Activated CD8-positive, alpha-beta T cell treated with anti-CD3 and anti-CD28 coated beads, Interleukin-2, amount 10 ng/mL, durations not matched to agents 7 days and 5 days (primary cell): ENCODE measurements around the gene LTO1. TPM values are rescaled to one million over a fixed set of nuclear protein-coding genes. Genes with fewer than 3 reads are reported as not detected.

Experiments
- ATAC-seq: fragments of 150-1000 bp; cut with Tn5 transposase; one replicate; pipeline ENCODE4 v1.10.0; 2021; ENCODE audit warnings: moderate library complexity
- CTCF ChIA-PET: fragments of 350-600 bp; sonication (Branson Sonifier 250); formaldehyde crosslinking; loops from one replicate; lab custom pipeline; 2021; ENCODE audit warnings: antibody characterized with exemption; lab: Charles Lee
- POLR2A ChIA-PET: fragments of 350-600 bp; sonication (Branson Sonifier 250); formaldehyde crosslinking; loops from one replicate; lab custom pipeline; 2021; ENCODE audit warnings: antibody characterized with exemption; lab: Charles Lee
- DNase-seq: peaks from one replicate; pipeline ENCODE4 v3.0.0-alpha.2; 2020
- H3K27ac Mint-ChIP-seq: one replicate; pipeline ENCODE4 v1.8.0; 2021; ENCODE audit warnings: mild to moderate bottlenecking, mixed read lengths
- H3K27me3 Mint-ChIP-seq: one replicate; pipeline ENCODE4 v1.8.0; 2021; ENCODE audit warnings: low read depth, mixed read lengths
- H3K36me3 Mint-ChIP-seq: one replicate; pipeline ENCODE4 v1.8.0; 2021; ENCODE audit warnings: low read depth, mixed read lengths
- H3K4me1 Mint-ChIP-seq: one replicate; pipeline ENCODE4 v1.8.0; 2021; ENCODE audit warnings: low read depth, mixed read lengths
- H3K4me3 Mint-ChIP-seq: one replicate; pipeline ENCODE4 v1.8.0; 2021; ENCODE audit warnings: mild to moderate bottlenecking, mixed read lengths
- H3K9me3 Mint-ChIP-seq: one replicate; pipeline ENCODE4 v1.8.0; 2022; ENCODE audit warnings: mixed read lengths; ENCODE audit not compliant: insufficient read depth
- total RNA-seq, 2 experiments: library from RNA; stranded (reverse); gene quantifications; one replicate each; pipeline ENCODE4 v1.2.3, GENCODE V29; 2021

The LTO1 gene
- total RNA-seq, 2 experiments from 2014 or later, result 21.0 to 23.0 TPM

DNA sequence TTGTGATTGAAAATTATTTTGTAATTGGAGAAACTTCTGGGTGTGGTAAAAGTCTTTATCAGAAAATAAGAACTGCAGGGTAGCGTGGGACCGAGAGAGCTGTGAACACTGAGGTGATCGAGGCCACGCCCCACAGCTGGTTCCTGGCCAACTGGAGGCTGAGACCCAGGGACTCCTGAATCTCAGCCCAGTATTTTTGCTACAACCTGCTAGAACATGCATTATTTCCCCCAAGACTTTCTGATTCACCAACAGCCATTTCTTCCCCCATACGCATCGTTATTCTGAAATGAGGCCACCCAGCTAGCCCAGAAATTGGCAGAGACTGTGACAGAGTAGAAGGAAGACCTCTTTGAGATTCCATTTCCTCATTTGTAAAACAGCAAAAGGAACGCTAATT, 32.0 kb upstream of the LTO1 start:
- H3K4me3 Mint-ChIP-seq, result no peak overlapping the region
- peaks cover 41% of the 10 kb centered on the region for H3K27me3 Mint-ChIP-seq
- ATAC-seq (no peak), DNase-seq (no peak)
- H3K36me3 Mint-ChIP-seq, result no peaks in the 10 kb centered on the region
- no peaks in the 10 kb centered on the region for H3K9me3 Mint-ChIP-seq
- peaks cover 9% of the 10 kb centered on the region for H3K4me1 Mint-ChIP-seq
- no peak overlapping the region for H3K27ac Mint-ChIP-seq
- ChIA-PET CTCF (interaction anchor here (0.9 kb wide), 1 partner anchor 14 kb away, joined by 3 read pairs; no protein-coding TSS in a partner anchor), POLR2A (no interaction called here)

DNA sequence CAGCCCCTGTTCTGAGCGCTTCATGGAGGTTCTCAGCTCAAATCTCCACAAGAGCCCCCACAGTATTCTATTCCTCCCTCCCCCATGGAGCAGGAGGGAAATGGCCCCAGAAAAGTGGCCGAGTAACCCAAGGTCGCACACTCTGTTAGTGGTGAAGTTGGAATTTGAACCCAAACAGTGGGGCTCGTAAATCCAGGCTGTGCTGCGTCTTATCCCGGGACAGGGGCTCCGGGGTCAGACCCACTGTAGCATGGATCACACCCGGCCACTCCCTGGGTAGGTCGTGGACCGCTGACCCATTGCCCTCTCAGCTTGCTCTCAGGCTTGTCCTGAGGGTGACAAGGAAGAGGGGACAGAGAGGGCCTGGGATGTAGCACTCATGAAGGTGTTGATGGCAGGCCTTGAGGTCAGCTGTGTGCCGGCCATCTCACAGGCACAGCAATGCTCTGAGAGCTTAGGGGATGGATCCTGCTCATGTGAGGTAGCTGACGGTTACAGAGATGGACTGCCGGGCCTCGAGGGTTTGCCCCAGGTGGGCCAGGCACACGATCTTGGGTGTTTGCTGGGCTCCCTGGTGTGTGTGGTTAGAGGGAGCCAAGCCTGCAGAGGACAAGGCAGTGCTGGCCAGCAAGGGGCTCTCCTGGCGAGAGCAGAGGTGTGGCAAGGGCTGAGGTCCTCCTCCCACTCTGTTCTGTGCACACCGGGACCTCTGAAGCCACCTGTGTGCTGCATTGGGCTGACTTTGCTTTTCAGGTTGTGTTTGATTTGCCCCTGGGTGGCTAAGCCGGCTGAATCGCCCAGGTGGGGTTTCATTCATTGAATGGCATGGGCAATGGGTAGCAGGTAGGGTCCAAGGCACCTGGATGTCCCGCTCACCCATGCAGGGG, 31.0 kb upstream of the LTO1 start:
- ChIA-PET POLR2A (no interaction called here), CTCF (interaction anchor here (0.9 kb wide), 1 partner anchor 15 kb away, joined by 3 read pairs; no protein-coding TSS in a partner anchor)
- peaks cover 44% of the 10 kb centered on the region for H3K27me3 Mint-ChIP-seq
- H3K4me3 Mint-ChIP-seq, result no peak overlapping the region
- no peaks in the 10 kb centered on the region for H3K9me3 Mint-ChIP-seq
- H3K27ac Mint-ChIP-seq, result no peak overlapping the region
- DNase-seq, result no peak
- no peak for ATAC-seq
- H3K4me1 Mint-ChIP-seq, result peaks cover 1% of the 10 kb centered on the region
- H3K36me3 Mint-ChIP-seq, result no peaks in the 10 kb centered on the region

DNA sequence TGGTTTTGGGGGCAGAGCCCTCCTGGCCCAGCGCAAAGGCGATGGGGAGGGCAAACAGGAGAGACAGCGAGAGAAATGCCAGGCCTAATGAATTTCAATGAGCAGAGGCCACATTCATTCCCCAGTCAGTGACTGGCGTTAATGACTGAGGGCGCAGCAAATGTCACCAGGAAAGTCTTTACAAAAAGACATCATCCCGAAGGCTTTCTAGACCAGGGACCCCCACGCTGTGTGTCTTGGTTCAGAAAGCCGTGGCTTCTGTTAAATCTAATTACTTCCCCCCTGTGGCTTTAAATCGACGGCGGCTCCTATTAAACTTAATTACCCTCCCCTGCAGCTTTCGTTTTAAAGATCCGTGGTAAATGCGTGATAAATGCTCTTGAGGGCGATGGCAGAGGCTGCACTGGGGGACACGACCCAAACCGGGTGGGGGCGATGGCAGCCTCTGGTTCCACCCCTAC, 30.2 kb upstream of the LTO1 start:
- Mint-ChIP-seq H3K27me3 (peaks cover 51% of the 10 kb centered on the region), H3K27ac (no peak overlapping the region), H3K36me3 (no peaks in the 10 kb centered on the region), H3K4me1 (peaks cover 1% of the 10 kb centered on the region), H3K4me3 (no peak overlapping the region), H3K9me3 (no peaks in the 10 kb centered on the region)
- CTCF ChIA-PET, result no interaction called here
- DNase-seq, result no peak
- POLR2A ChIA-PET, result no interaction called here
- no peak for ATAC-seq

DNA sequence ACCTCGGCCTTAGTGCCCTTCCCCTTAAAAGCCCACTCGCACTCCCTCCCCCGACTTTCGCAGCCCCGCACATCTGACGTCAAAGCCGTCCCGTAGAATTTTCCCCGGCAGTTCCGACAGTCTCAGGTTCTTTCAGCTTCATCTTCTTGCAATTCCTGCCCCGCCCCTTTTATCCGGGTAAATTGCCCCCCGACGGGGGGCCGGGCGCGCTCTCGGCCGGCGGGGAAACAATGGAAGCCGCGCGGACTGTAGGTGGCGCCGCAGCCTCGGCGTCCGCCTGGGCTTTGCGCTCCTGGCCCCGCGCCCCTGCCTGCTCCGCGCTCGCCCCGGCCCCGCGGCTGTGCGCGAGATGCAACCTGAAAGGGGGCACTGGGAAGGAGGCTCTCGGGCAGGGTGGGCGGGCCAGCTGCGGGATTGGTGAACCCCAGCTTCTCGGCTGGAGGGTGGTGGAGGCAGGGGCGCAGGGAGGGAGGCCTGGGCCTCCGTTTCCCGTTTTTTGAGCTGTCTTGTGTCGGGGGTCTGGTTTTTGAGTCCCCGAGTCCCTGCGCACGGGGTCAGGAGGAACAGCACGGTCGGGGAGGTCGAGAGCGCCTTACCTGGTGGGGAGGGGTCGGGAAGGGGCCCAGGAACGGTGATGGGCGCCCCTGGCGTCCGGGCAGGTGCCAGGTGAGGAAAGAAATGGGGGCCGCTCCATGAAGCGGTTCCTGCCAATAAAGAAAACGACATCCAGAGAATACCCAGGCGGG, 29.5 kb upstream of the LTO1 start:
- no peak overlapping the region for H3K4me3 Mint-ChIP-seq
- H3K27me3 Mint-ChIP-seq, result peaks cover 56% of the 10 kb centered on the region
- H3K9me3 Mint-ChIP-seq, result no peaks in the 10 kb centered on the region
- DNase-seq, result no peak
- peaks cover 1% of the 10 kb centered on the region for H3K4me1 Mint-ChIP-seq
- CTCF ChIA-PET, result no interaction called here
- ATAC-seq, result no peak
- H3K27ac Mint-ChIP-seq, result no peak overlapping the region
- POLR2A ChIA-PET, result no interaction called here
- no peaks in the 10 kb centered on the region for H3K36me3 Mint-ChIP-seq

DNA sequence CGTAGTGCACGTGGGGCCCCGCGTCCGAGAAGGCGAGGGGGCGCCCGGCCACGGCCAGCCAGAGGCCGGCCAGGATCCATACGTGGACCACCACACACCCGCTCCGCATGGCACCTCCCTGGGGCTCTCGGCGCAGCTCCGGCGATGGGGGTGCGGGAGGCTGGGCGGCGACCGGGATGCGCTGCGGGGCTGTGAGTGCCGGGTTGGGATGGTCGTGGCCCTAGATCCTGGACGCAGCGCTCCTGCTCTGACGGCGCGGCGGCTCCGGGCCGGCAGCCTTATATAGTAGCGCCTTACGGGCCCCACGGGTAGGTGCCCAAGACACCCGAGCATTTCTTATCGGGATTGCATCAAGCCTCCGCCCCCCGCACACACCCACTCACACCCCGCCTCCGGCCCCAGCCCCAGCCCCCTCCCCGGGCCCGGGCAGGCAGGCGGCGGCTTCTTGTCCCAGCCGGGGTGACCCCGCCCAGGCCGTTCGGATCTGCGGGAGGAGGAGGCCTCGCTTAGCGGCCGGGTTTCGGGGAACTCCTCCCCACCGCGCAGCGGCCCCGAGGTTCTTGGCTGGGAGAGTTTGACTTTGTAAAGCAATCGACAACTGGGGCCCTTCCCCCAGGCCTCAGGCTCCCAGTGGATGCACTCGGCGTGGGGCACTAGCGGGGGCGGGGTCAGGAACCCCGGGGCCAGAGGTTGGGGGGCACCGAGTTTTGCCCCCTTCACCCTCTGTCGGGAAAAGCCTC, 28.8 kb upstream of the LTO1 start, which contains the start of gene FGF19:
FGF19 (minus strand) TSS at position 255 of the 740 bp plus-strand sequence; CDS start at position 109, 146 bp downstream.
- ATAC-seq (peak; percentile 19), DNase-seq (no peak)
- Mint-ChIP-seq H3K4me1 (peaks cover 1% of the 10 kb centered on the region), H3K4me3 (no peak within 1 kb of the TSS), H3K27me3 (peaks cover 57% of the 10 kb centered on the region), H3K27ac (no peak within 1 kb of the TSS), H3K36me3 (no peaks in the 10 kb centered on the region), H3K9me3 (no peaks in the 10 kb centered on the region)
- CTCF ChIA-PET, result no interaction called here
- POLR2A ChIA-PET, result no interaction called here

DNA sequence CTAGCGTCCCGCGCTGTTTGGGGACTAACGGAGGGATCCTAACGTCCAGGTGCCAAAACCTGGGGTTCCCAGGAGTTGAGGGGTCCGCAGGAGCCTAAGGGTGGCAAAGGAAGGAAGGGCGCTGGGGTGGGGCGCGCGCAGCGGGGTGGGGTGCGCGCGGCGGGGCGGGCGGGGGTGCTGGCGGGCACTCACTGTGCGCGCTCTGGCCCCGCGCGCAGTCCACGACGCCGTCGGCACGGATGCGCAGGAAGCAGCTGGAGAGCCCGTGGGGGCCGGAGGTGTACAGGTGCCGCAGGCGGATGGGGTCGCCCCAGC, 28.3 kb upstream of the LTO1 start:
- ATAC-seq, result no peak
- Mint-ChIP-seq H3K4me1 (peaks cover 1% of the 10 kb centered on the region), H3K27me3 (peaks cover 54% of the 10 kb centered on the region), H3K9me3 (no peaks in the 10 kb centered on the region), H3K27ac (no peak overlapping the region), H3K4me3 (no peak overlapping the region), H3K36me3 (no peaks in the 10 kb centered on the region)
- ChIA-PET POLR2A (no interaction called here), CTCF (no interaction called here)
- no peak for DNase-seq

DNA sequence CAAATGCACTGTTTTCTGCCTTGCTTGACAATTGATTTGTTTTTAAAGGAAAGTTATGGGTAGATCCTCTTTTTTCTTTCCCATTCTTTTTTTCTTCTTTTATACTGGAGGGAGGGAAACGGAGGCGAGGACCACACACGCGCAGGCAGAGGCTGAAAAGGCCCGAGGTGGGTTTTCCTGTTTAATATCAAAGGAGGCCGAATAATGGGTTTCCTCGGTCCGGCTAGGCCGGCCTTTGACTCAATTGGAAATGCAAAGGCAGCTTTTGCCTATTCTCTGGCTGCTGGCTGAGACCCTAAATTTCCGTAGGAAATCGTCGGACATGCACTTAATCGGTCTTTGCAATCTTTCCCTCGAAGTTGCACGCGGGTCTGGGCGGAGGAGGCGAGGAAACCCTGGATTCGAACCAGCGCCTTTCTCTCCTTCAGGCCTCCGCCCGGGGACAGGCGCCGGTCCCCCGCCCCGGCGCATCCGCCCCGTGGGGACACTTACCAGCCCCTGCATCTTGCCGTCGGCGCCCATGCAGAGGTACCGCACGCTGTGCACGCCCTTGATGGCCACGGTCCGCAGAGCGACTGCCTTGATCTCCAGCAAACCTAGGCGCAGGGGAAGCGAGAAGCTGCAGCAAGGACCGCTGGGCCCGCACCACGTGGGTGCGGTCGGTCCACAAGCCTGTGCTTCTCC, 27.8 kb upstream of the LTO1 start:
- Mint-ChIP-seq H3K36me3 (no peaks in the 10 kb centered on the region), H3K9me3 (no peaks in the 10 kb centered on the region), H3K27ac (no peak overlapping the region), H3K4me3 (no peak overlapping the region), H3K27me3 (peaks cover 54% of the 10 kb centered on the region), H3K4me1 (peaks cover 1% of the 10 kb centered on the region)
- ChIA-PET POLR2A (no interaction called here), CTCF (no interaction called here)
- ATAC-seq, result no peak
- DNase-seq, result no peak

DNA sequence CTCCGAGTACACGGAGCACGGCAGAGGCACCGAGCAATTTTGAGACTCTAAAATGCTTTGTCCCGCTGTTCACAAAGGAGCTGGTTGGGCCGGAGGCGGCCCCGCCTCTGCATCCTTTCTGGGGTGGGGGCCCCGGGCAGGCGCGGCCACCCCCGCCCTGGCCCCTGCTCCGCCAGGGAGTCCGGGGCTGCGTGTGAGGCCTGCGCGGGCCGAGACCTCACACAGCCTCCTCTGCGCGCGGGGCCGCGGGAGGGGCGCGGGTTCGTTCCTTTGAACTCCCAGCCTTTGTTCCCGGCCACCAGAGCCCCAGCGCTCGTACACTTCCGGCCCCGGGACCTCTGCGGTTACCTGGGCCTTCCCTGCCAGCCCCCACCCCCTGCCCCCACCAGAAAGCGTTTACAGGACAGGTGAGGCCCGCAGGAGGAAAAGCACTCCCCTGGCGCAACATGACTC, 27.1 kb upstream of the LTO1 start:
- no peaks in the 10 kb centered on the region for H3K36me3 Mint-ChIP-seq
- H3K4me1 Mint-ChIP-seq, result peaks cover 1% of the 10 kb centered on the region
- H3K9me3 Mint-ChIP-seq, result no peaks in the 10 kb centered on the region
- H3K27me3 Mint-ChIP-seq, result peaks cover 52% of the 10 kb centered on the region
- no peak for DNase-seq
- CTCF ChIA-PET, result no interaction called here
- no peak overlapping the region for H3K4me3 Mint-ChIP-seq
- no peak overlapping the region for H3K27ac Mint-ChIP-seq
- POLR2A ChIA-PET, result no interaction called here
- ATAC-seq, result no peak

DNA sequence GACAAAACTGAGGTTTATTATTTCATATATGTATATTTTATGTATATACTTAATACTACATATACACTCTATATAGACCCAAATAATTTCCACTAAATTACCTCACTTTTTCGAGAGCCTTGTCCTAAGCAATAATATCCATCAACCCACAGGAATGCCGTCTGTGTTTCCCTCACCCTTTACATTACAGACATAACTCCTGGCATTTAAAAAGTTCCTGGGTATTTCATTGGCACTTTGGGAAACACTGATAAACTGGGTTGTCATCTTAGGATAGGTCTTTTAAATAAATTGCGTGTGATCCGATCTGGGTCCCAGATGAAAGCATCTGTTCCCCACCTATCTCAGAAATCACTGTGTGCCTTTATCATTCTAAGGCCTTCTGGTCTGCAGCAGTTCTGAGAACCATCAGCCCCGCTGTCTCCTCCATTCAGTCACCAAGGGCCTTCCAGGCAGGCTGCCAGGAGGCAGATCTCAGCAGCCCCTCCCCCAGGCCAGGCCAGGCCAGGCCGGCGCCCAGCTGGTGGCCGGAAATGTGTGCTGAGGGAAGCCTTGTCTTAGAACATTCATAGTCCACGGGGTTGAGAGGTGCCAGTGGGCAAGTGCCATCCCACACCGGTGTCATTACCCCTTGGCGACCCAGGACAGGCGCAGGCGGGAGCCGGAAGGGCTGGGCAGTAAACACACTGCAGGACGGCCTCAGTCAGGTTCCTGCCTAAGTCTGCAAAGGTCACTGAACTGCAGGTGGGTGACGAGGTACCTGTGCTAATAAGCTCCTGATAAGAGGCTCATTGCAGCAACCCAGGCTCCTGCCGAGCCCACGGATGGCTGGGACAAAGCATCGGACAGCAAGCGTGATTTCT, 25.4 kb upstream of the LTO1 start:
- Mint-ChIP-seq H3K36me3 (no peaks in the 10 kb centered on the region), H3K9me3 (no peaks in the 10 kb centered on the region), H3K4me1 (peaks cover 1% of the 10 kb centered on the region), H3K4me3 (no peak overlapping the region), H3K27me3 (peaks cover 38% of the 10 kb centered on the region), H3K27ac (no peak overlapping the region)
- ChIA-PET CTCF (no interaction called here), POLR2A (no interaction called here)
- DNase-seq, result no peak
- no peak for ATAC-seq

DNA sequence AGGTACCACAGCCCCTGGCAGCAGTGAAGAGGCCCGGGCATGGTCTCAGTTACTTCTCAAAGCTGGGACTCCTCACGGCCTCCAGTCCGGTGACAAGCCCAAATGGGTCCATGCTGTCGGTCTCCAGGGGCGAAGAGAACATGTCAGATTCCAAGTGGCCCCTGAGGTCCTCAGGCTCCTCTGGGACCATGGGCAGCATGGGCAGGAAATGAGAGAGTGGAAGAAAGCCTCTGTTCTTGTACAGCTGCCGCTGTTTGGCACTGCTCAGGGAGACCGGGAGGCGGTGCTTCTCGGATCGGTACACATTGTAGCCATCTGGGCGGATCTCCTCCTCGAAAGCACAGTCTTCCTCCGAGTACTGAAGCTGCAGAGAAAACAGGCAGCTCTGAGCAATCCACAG, 24.1 kb upstream of the LTO1 start:
- ChIA-PET CTCF (no interaction called here), POLR2A (no interaction called here)
- ATAC-seq (no peak), DNase-seq (no peak)
- Mint-ChIP-seq H3K27ac (no peak overlapping the region), H3K36me3 (no peaks in the 10 kb centered on the region), H3K4me3 (no peak overlapping the region), H3K9me3 (no peaks in the 10 kb centered on the region), H3K4me1 (peaks cover 1% of the 10 kb centered on the region), H3K27me3 (peaks cover 27% of the 10 kb centered on the region)

DNA sequence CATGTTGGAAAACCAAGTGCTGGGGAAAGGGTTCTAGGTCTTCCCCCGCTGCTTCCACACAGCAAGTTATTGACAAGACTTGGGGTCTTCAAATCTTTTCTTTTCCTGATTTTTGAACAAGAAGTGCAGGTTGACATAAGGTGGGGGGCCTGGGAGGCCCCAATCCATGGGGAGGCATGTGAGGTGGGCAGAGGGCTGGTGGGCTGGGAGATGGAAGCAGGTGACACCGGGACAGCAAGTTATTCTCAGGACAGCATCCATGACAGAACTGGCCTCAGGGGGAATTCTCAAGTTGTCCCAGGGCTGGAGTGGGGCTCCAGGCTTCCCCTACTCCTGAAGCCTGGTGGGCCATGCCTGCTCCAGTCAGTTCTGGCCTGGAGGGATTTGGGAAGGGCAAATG, 23.2 kb upstream of the LTO1 start:
- Mint-ChIP-seq H3K9me3 (no peaks in the 10 kb centered on the region), H3K4me3 (no peak overlapping the region), H3K27me3 (peaks cover 27% of the 10 kb centered on the region), H3K36me3 (no peaks in the 10 kb centered on the region), H3K4me1 (peaks cover 1% of the 10 kb centered on the region), H3K27ac (no peak overlapping the region)
- POLR2A ChIA-PET, result no interaction called here
- DNase-seq, result no peak
- ATAC-seq, result no peak
- CTCF ChIA-PET, result no interaction called here
